ENCODE data around the gene CCDC34.

The CCDC34 gene

GRCh38 chr11:27290261-27291050, 72.6 kb downstream of the CCDC34 start:
- TF ChIP-seq SIN3A (IDR thresholded peaks at IDR 0.05; ENCODE audit: borderline replicate concordance, insufficient read depth, low read length): no peak
- TF ChIP-seq TAF1 (IDR thresholded peaks at IDR 0.05; ENCODE audit: borderline replicate concordance, insufficient read depth, low read length): no peak
- TF ChIP-seq FOXP2 (optimal IDR thresholded peaks at IDR 0.05; ENCODE audit: borderline replicate concordance, extremely low read depth, extremely low read length, insufficient read depth): no peak
- TF ChIP-seq POLR2AphosphoS5 (IDR thresholded peaks at IDR 0.05; ENCODE audit: low read depth, low read length): no peak
